Measurements from ENCODE around the gene ARSB. TPM values are rescaled to one million over a fixed set of nuclear protein-coding genes. Genes with fewer than 3 reads are reported as not detected.

ARSB gene
- total RNA-seq, 1 donor from 2014 or later: 30.2 TPM

DNA sequence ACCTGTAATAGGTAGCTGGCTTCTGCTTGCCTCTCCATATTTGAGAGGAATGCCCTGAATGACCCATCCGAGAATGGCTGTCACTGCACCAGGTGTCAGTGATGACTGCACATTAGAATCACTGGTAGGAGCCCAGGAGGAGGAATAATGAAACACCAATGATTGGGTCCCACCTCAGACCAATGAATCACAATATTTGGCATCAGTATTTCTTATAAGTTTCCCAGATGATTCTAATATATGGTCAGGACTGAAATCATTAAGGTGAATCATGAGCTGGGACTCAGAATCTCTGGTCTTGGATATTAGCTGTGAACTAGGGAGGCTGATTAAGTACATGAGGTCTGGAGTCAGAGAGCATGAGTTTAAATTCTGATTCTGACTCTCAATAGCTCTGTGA lies 23.4 kb downstream of the ARSB start:
- H3K27me3 Mint-ChIP-seq (ENCODE audit: low read depth, unreplicated experiment): no peaks in the 10 kb centered on the region
- Histone ChIP-seq H4K20me1 (ENCODE audit: insufficient read depth, low read length) (no peaks in the 10 kb centered on the region), H3K27ac (ENCODE audit: low read depth, low read length) (no peak overlapping the region), H3K4me1 (ENCODE audit: insufficient read depth, low read length) (no peaks in the 10 kb centered on the region), H2AFZ (ENCODE audit: low read depth, low read length) (no peak overlapping the region), H3K27me3 (ENCODE audit: insufficient read depth, low read length) (no peaks in the 10 kb centered on the region), H3K9me3 (ENCODE audit: insufficient read depth, low read depth, low read length) (no peaks in the 10 kb centered on the region), H3K79me2 (ENCODE audit: insufficient read depth, low read length) (no peaks in the 10 kb centered on the region), H3K9ac (ENCODE audit: low read length) (no peak overlapping the region), H3K4me2 (ENCODE audit: low read length) (no peak overlapping the region), H3K4me3 (ENCODE audit: insufficient read depth, low read depth, low read length) (no peak overlapping the region), H3K36me3 (ENCODE audit: insufficient read depth, low read length) (no peaks in the 10 kb centered on the region)
- H3K4me1 Mint-ChIP-seq (ENCODE audit: low read depth, unreplicated experiment): peaks cover 2% of the 10 kb centered on the region
- H3K36me3 Mint-ChIP-seq (ENCODE audit: low read depth, unreplicated experiment): no peaks in the 10 kb centered on the region
- DNase-seq (ENCODE audit: low read depth) (peak; percentile 45), FAIRE-seq (no peak)
- no peak overlapping the region for H3K4me3 Mint-ChIP-seq (ENCODE audit: unreplicated experiment)
- TF ChIP-seq, protein P1, sequence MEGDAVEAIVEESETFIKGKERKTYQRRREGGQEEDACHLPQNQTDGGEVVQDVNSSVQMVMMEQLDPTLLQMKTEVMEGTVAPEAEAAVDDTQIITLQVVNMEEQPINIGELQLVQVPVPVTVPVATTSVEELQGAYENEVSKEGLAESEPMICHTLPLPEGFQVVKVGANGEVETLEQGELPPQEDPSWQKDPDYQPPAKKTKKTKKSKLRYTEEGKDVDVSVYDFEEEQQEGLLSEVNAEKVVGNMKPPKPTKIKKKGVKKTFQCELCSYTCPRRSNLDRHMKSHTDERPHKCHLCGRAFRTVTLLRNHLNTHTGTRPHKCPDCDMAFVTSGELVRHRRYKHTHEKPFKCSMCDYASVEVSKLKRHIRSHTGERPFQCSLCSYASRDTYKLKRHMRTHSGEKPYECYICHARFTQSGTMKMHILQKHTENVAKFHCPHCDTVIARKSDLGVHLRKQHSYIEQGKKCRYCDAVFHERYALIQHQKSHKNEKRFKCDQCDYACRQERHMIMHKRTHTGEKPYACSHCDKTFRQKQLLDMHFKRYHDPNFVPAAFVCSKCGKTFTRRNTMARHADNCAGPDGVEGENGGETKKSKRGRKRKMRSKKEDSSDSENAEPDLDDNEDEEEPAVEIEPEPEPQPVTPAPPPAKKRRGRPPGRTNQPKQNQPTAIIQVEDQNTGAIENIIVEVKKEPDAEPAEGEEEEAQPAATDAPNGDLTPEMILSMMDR (IDR thresholded peaks at IDR 0.05; ENCODE audit: insufficient read depth, low read depth, low read length): no peak
- no peak for TF ChIP-seq EZH2 (IDR thresholded peaks at IDR 0.05; ENCODE audit: insufficient read depth, low read length)
- H3K27ac Mint-ChIP-seq (ENCODE audit: unreplicated experiment): no peak overlapping the region
- H3K9me3 Mint-ChIP-seq (ENCODE audit: unreplicated experiment): no peaks in the 10 kb centered on the region

DNA sequence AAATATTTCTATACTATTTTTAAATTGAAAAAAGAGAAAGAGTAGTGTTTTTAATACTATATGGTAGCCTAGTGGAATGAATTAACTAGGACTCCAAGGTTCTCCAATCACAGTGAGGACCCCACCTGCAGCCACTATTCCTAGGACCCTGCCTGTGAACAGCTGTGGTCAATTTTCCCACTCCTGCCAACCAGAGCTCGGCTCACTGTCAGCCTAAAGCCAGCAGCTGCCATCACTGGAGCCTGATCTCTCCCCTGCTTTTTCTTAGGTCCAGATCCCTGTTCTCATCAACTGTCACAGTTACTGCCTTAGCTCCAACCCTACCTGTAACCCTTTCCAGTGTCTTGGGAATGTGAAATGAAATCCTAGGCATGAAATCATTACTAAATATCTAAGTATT lies 25.3 kb downstream of the ARSB start:
- Histone ChIP-seq H3K9me3 (ENCODE audit: insufficient read depth, low read depth, low read length) (no peaks in the 10 kb centered on the region), H3K9ac (ENCODE audit: low read length) (no peak overlapping the region), H3K27ac (ENCODE audit: low read depth, low read length) (no peak overlapping the region), H2AFZ (ENCODE audit: low read depth, low read length) (no peak overlapping the region), H3K4me1 (ENCODE audit: insufficient read depth, low read length) (no peaks in the 10 kb centered on the region), H3K4me3 (ENCODE audit: insufficient read depth, low read depth, low read length) (no peak overlapping the region), H3K79me2 (ENCODE audit: insufficient read depth, low read length) (no peaks in the 10 kb centered on the region), H4K20me1 (ENCODE audit: insufficient read depth, low read length) (no peaks in the 10 kb centered on the region), H3K4me2 (ENCODE audit: low read length) (no peak overlapping the region), H3K27me3 (ENCODE audit: insufficient read depth, low read length) (no peaks in the 10 kb centered on the region), H3K36me3 (ENCODE audit: insufficient read depth, low read length) (no peaks in the 10 kb centered on the region)
- Mint-ChIP-seq H3K27me3 (ENCODE audit: low read depth, unreplicated experiment) (no peaks in the 10 kb centered on the region), H3K9me3 (ENCODE audit: unreplicated experiment) (no peaks in the 10 kb centered on the region), H3K4me1 (ENCODE audit: low read depth, unreplicated experiment) (peaks cover 2% of the 10 kb centered on the region), H3K36me3 (ENCODE audit: low read depth, unreplicated experiment) (no peaks in the 10 kb centered on the region), H3K27ac (ENCODE audit: unreplicated experiment) (no peak overlapping the region), H3K4me3 (ENCODE audit: unreplicated experiment) (no peak overlapping the region)
- DNase-seq (ENCODE audit: low read depth) (no peak), FAIRE-seq (no peak)
- TF ChIP-seq, protein P1 (IDR thresholded peaks at IDR 0.05; ENCODE audit: insufficient read depth, low read depth, low read length): no peak
- no peak for TF ChIP-seq EZH2 (IDR thresholded peaks at IDR 0.05; ENCODE audit: insufficient read depth, low read length)

DNA sequence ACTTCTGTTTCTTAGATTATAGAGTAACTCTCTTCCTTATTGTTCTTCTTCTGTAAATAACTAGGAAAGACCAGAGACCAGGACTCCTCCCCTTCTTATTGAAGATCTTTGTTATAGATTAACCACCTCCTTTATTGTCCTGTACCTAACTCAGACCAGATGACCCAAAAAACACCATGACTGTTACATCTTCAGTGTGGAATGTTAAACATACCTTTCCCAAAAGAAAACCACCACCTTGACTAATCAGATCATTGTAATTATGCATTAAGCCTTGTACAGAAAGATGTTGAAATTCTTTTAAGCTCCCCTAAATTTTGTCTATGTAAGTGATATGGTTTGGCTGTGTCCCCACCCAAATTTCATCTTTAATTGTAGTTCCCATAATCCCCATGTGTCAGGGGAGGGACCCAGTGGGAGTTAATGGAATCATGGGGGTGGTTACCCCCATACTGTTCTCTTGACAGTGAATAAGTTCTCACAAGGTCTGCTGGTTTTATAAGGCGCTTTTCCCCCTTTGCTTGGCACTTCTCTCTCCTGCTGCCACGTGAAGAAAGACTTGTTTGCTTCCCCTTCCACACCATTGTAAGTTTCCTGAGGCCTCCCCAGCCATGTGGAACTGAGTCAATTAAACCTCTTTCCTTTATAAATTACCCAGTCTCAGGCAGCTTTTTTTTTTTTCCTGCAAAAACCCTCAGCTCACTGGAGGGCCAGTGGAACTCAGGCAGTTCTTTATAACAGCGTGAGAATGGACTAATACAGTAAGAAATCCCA lies 26.3 kb downstream of the ARSB start:
- no peak overlapping the region for H3K4me2 ChIP-seq (ENCODE audit: low read length)
- Mint-ChIP-seq H3K4me3 (ENCODE audit: unreplicated experiment) (no peak overlapping the region), H3K27ac (ENCODE audit: unreplicated experiment) (no peak overlapping the region), H3K36me3 (ENCODE audit: low read depth, unreplicated experiment) (no peaks in the 10 kb centered on the region), H3K4me1 (ENCODE audit: low read depth, unreplicated experiment) (peaks cover 4% of the 10 kb centered on the region), H3K9me3 (ENCODE audit: unreplicated experiment) (no peaks in the 10 kb centered on the region), H3K27me3 (ENCODE audit: low read depth, unreplicated experiment) (no peaks in the 10 kb centered on the region)
- no peaks in the 10 kb centered on the region for H3K9me3 ChIP-seq (ENCODE audit: insufficient read depth, low read depth, low read length)
- DNase-seq (ENCODE audit: low read depth): no peak
- H3K9ac ChIP-seq (ENCODE audit: low read length): no peak overlapping the region
- no peaks in the 10 kb centered on the region for H3K4me1 ChIP-seq (ENCODE audit: insufficient read depth, low read length)
- H3K4me3 ChIP-seq (ENCODE audit: insufficient read depth, low read depth, low read length): no peak overlapping the region
- no peaks in the 10 kb centered on the region for H3K79me2 ChIP-seq (ENCODE audit: insufficient read depth, low read length)
- no peaks in the 10 kb centered on the region for H3K27me3 ChIP-seq (ENCODE audit: insufficient read depth, low read length)
- TF ChIP-seq EZH2 (IDR thresholded peaks at IDR 0.05; ENCODE audit: insufficient read depth, low read length): no peak
- TF ChIP-seq, protein P1 (IDR thresholded peaks at IDR 0.05; ENCODE audit: insufficient read depth, low read depth, low read length): no peak
- H2AFZ ChIP-seq (ENCODE audit: low read depth, low read length): no peak overlapping the region
- no peak for FAIRE-seq
- no peaks in the 10 kb centered on the region for H4K20me1 ChIP-seq (ENCODE audit: insufficient read depth, low read length)
- no peaks in the 10 kb centered on the region for H3K36me3 ChIP-seq (ENCODE audit: insufficient read depth, low read length)
- H3K27ac ChIP-seq (ENCODE audit: low read depth, low read length): no peak overlapping the region

All from astrocyte (in vitro differentiated cells and primary cell).